ENCODE results near the gene PDE4D. TPM values are rescaled to one million over a fixed set of nuclear protein-coding genes. Genes with fewer than 3 reads are reported as not detected.

Gene PDE4D
- total RNA-seq, 2 donors from 2014 or later, result 207 to 300 TPM

- no peak for ATAC-seq
- Mint-ChIP-seq H3K27me3 (no peaks in the 10 kb centered on the region), H3K4me1 (peaks cover 9% of the 10 kb centered on the region), H3K4me3 (no peak overlapping the region), H3K27ac (no peak overlapping the region), H3K36me3 (ENCODE audit: low read depth) (peaks cover 2% of the 10 kb centered on the region)
- DNase-seq, result no peak
- H3K9me3 ChIP-seq (ENCODE audit: control insufficient read depth, low read length, poor library complexity, severe bottlenecking), result no peaks in the 10 kb centered on the region
Measured at GRCh38 chr5:58988938-58989337, 904.6 kb downstream of the PDE4D start.

GRCh38 chr5:58987193-58987592, 906.3 kb downstream of the PDE4D start:
- ATAC-seq (no peak), DNase-seq (no peak)
- H3K4me1 Mint-ChIP-seq, result peaks cover 9% of the 10 kb centered on the region
- H3K27me3 Mint-ChIP-seq, result no peaks in the 10 kb centered on the region
- no peak overlapping the region for H3K4me3 Mint-ChIP-seq
- H3K9me3 ChIP-seq (ENCODE audit: control insufficient read depth, low read length, poor library complexity, severe bottlenecking), result no peaks in the 10 kb centered on the region
- peaks cover 2% of the 10 kb centered on the region for H3K36me3 Mint-ChIP-seq (ENCODE audit: low read depth)
- no peak overlapping the region for H3K27ac Mint-ChIP-seq

GRCh38 chr5:58986281-58986680, 907.2 kb downstream of the PDE4D start:
- no peaks in the 10 kb centered on the region for H3K9me3 ChIP-seq (ENCODE audit: control insufficient read depth, low read length, poor library complexity, severe bottlenecking)
- Mint-ChIP-seq H3K27ac (peak overlapping the region; percentile 29), H3K4me1 (peaks cover 11% of the 10 kb centered on the region), H3K36me3 (ENCODE audit: low read depth) (peaks cover 5% of the 10 kb centered on the region), H3K27me3 (no peaks in the 10 kb centered on the region), H3K4me3 (no peak overlapping the region)
- ATAC-seq (no peak), DNase-seq (no peak)

GRCh38 chr5:58985759-58986158, 907.8 kb downstream of the PDE4D start:
- Mint-ChIP-seq H3K36me3 (ENCODE audit: low read depth) (peaks cover 7% of the 10 kb centered on the region), H3K27ac (peak overlapping the region; percentile 29), H3K27me3 (no peaks in the 10 kb centered on the region), H3K4me3 (no peak overlapping the region), H3K4me1 (peaks cover 14% of the 10 kb centered on the region)
- DNase-seq, result no peak
- no peaks in the 10 kb centered on the region for H3K9me3 ChIP-seq (ENCODE audit: control insufficient read depth, low read length, poor library complexity, severe bottlenecking)
- ATAC-seq, result no peak

DNA sequence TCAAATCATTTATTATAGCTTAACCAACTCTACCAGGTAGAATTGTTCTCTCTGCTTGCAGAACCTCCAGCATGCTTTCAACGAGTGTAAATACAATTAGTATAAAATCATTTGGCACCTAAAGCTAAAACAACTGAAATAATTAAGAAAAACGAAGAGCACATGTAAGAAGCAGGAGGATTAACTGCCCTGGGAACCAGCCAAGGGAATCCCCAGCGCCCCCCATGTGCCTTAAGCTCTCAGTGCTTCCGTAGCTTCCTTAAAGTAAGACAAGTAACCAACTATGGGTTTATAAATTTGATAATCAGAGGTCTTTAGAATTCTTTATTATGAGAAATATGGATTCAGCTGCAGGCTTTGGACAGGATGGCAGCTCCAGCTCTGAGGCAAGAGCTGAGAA, 908.2 kb downstream of the PDE4D start:
- H3K4me1 Mint-ChIP-seq, result peaks cover 14% of the 10 kb centered on the region
- ATAC-seq (no peak), DNase-seq (no peak)
- H3K9me3 ChIP-seq (ENCODE audit: control insufficient read depth, low read length, poor library complexity, severe bottlenecking), result no peaks in the 10 kb centered on the region
- H3K27me3 Mint-ChIP-seq, result no peaks in the 10 kb centered on the region
- peaks cover 7% of the 10 kb centered on the region for H3K36me3 Mint-ChIP-seq (ENCODE audit: low read depth)
- no peak overlapping the region for H3K4me3 Mint-ChIP-seq
- peak overlapping the region; percentile 29 for H3K27ac Mint-ChIP-seq

DNA sequence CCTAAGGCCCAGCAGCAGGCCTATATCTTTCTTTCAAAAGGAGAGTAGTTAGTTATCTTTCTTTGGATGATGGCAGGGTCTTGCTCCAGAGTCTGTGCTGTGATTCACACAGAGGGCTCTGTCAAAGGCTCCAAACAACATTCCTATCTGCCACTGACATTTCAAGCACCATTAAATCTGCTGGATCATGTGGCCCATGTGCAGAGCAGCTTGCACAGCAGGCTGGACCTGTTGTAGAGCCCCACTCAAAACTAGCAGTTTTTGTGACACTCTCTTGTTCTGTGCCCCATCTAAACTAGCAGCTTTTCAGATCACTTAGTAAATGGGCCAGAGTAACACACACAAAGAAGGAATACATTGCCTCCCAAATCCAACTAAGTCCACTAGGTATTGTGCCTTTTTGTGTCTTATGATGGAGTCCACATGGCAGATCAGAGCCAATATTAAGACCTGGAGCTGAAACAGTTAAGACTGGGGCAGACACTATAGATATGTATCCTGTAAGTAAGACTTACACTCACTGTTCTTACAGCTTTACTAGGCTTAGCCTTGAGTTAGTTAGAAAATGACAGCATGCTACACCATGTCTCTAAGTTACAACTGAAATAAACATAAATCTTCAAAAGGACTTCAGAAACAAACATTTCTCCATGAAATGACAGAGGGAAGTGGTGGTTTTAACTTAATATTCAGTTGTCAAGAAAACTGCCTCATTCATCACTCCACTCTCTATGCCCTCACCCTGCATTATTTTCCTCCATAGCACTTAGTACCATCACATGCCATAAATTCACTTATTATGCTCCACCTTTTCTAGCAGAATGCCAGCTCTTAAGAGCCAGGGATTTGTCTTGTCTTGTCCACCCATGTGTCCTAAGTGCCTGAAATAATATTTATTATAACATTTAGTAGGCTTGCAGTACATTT, 909.7 kb downstream of the PDE4D start:
- Mint-ChIP-seq H3K36me3 (ENCODE audit: low read depth) (peaks cover 5% of the 10 kb centered on the region), H3K27ac (no peak overlapping the region), H3K27me3 (no peaks in the 10 kb centered on the region), H3K4me1 (peaks cover 19% of the 10 kb centered on the region), H3K4me3 (no peak overlapping the region)
- DNase-seq (no peak), ATAC-seq (no peak)
- no peaks in the 10 kb centered on the region for H3K9me3 ChIP-seq (ENCODE audit: control insufficient read depth, low read length, poor library complexity, severe bottlenecking)

- peaks cover 11% of the 10 kb centered on the region for H3K36me3 Mint-ChIP-seq (ENCODE audit: low read depth)
- no peaks in the 10 kb centered on the region for H3K27me3 Mint-ChIP-seq
- ATAC-seq, result no peak
- H3K9me3 ChIP-seq (ENCODE audit: control insufficient read depth, low read length, poor library complexity, severe bottlenecking), result no peaks in the 10 kb centered on the region
- H3K4me1 Mint-ChIP-seq, result peaks cover 17% of the 10 kb centered on the region
- H3K4me3 Mint-ChIP-seq, result peak overlapping the region; percentile 25
- peak overlapping the region; percentile 53 for H3K27ac Mint-ChIP-seq
- no peak for DNase-seq
Measured at GRCh38 chr5:58980890-58981289, 912.6 kb downstream of the PDE4D start.

DNA sequence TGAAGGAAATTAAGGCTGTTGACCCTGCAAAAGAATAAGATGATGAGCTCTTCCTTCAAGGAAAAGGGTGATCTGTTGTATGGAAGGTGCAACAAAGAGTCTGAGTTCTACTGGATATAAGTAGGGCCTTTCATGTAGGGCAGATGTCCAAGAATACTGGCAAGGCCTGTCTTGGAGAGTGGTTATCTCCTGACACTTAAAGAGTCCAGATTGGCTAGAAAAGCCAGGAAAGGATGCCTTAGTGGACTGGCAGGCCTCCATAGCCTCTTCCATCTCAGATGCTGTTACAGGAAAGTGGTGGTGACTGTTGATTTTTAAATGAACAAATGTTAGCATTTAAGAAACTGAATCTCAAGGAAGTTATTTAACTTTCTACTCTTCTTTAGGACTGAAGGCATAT, 914.4 kb downstream of the PDE4D start:
- H3K27me3 Mint-ChIP-seq, result no peaks in the 10 kb centered on the region
- H3K4me3 Mint-ChIP-seq, result no peak overlapping the region
- H3K36me3 Mint-ChIP-seq (ENCODE audit: low read depth), result peaks cover 14% of the 10 kb centered on the region

GRCh38 chr5:58974601-58975000, 918.9 kb downstream of the PDE4D start:
- Mint-ChIP-seq H3K27me3 (no peaks in the 10 kb centered on the region), H3K4me1 (peaks cover 15% of the 10 kb centered on the region), H3K4me3 (peak overlapping the region; percentile 33), H3K36me3 (ENCODE audit: low read depth) (peaks cover 9% of the 10 kb centered on the region), H3K27ac (peak overlapping the region; percentile 63)
- no peak for DNase-seq
- no peak for ATAC-seq
- no peaks in the 10 kb centered on the region for H3K9me3 ChIP-seq (ENCODE audit: control insufficient read depth, low read length, poor library complexity, severe bottlenecking)

More for the DNA sequence above, 914.4 kb downstream of the PDE4D start:
- H3K4me1 Mint-ChIP-seq, result peaks cover 20% of the 10 kb centered on the region
- ATAC-seq (no peak), DNase-seq (no peak)
- H3K9me3 ChIP-seq (ENCODE audit: control insufficient read depth, low read length, poor library complexity, severe bottlenecking), result no peaks in the 10 kb centered on the region
- peak overlapping the region; percentile 75 for H3K27ac Mint-ChIP-seq

- DNase-seq (no peak), ATAC-seq (no peak)
- peaks cover 9% of the 10 kb centered on the region for H3K36me3 Mint-ChIP-seq (ENCODE audit: low read depth)
- peaks cover 11% of the 10 kb centered on the region for H3K4me1 Mint-ChIP-seq
- H3K27me3 Mint-ChIP-seq, result no peaks in the 10 kb centered on the region
- H3K4me3 Mint-ChIP-seq, result no peak overlapping the region
- no peak overlapping the region for H3K27ac Mint-ChIP-seq
- H3K9me3 ChIP-seq (ENCODE audit: control insufficient read depth, low read length, poor library complexity, severe bottlenecking), result no peaks in the 10 kb centered on the region
Measured at GRCh38 chr5:58974083-58974482, 919.4 kb downstream of the PDE4D start.

DNA sequence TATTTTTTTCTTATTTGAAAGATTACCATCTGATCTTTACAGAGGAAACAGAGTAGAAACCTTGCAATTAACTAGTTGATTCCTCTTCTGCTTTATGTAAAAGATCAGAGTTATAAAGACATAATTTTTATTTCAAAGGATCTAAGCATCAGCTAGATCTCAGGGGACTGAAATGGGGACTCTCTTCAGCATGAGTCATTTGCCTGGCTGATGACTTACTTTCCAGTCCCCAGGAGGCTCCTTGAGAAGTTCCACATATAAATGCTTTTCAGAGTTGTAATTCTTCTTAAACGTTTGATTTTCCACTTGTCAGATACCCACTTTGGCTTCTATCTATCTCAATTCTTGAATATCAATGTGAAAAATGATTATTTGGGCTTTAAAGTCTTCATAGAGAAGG, 921.2 kb downstream of the PDE4D start:
- peaks cover 6% of the 10 kb centered on the region for H3K36me3 Mint-ChIP-seq (ENCODE audit: low read depth)
- H3K27ac Mint-ChIP-seq, result peak overlapping the region; percentile 72
- ATAC-seq (no peak), DNase-seq (no peak)
- no peak overlapping the region for H3K4me3 Mint-ChIP-seq
- no peaks in the 10 kb centered on the region for H3K9me3 ChIP-seq (ENCODE audit: control insufficient read depth, low read length, poor library complexity, severe bottlenecking)
- H3K27me3 Mint-ChIP-seq, result no peaks in the 10 kb centered on the region
- H3K4me1 Mint-ChIP-seq, result peaks cover 10% of the 10 kb centered on the region

DNA sequence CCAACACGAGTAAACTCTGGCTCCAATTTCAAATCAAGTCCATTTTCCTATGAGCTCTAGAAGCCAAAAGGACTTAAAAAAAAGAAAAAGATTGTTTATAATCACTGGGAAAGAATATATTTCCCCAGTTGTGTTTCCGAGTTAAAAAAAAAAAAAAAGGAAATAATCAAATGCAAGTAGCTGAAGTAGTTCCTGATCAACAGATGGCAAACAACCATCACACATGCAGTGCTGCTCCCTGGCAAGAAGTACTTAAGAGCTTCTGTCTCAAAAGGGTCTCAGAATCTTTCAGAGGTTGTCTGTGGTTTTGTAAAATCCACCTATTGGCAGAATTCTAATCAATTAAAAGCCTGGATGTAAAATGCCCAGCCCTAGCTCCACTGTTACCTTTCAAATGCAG, 922.8 kb downstream of the PDE4D start:
- no peaks in the 10 kb centered on the region for H3K9me3 ChIP-seq (ENCODE audit: control insufficient read depth, low read length, poor library complexity, severe bottlenecking)
- H3K27ac Mint-ChIP-seq, result peak overlapping the region; percentile 72
- no peaks in the 10 kb centered on the region for H3K27me3 Mint-ChIP-seq
- peaks cover 12% of the 10 kb centered on the region for H3K4me1 Mint-ChIP-seq
- H3K4me3 Mint-ChIP-seq, result no peak overlapping the region
- ATAC-seq (no peak), DNase-seq (no peak)
- H3K36me3 Mint-ChIP-seq (ENCODE audit: low read depth), result peaks cover 4% of the 10 kb centered on the region

DNA sequence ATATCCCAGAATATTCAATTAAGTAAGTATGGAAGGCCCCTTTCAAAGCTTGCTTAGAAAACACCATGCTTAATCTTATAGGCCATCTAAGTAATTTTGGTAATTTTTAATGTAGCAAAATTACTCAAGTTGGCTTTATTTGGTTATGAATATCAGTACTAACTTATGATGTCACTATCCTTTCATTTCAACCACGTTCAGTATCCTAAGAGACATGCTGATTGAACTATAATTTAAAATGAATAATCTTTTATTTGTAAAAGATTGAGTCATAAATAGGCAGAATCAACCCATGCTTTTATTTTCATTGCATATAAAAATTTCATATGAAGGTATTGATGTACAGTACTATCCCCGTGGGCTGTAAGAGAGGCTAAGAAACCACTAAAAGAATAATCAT, 923.7 kb downstream of the PDE4D start:
- Mint-ChIP-seq H3K4me1 (peaks cover 11% of the 10 kb centered on the region), H3K36me3 (ENCODE audit: low read depth) (peaks cover 3% of the 10 kb centered on the region), H3K27ac (peak overlapping the region; percentile 54), H3K4me3 (no peak overlapping the region), H3K27me3 (no peaks in the 10 kb centered on the region)
- no peak for DNase-seq
- ATAC-seq, result no peak
- no peaks in the 10 kb centered on the region for H3K9me3 ChIP-seq (ENCODE audit: control insufficient read depth, low read length, poor library complexity, severe bottlenecking)

DNA sequence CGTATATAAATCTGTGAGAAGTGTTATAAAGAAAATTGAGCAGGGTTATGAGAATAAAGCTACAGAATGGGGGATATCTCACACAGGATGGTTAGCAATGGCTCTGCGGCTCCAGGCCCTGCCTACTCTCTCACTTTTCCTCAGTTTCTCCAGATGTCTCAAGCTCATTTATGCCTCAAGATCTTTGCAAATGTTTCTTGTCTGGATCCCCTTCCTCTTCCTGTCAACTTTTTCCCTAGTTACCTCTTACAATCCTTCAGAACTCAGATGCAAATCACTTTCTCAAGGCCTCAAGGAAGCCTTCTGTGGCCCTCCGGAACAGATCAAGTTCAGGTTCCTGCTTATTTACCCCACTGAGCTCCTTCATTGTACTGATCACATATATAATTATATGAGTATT, 924.3 kb downstream of the PDE4D start:
- no peaks in the 10 kb centered on the region for H3K36me3 Mint-ChIP-seq (ENCODE audit: low read depth)
- no peaks in the 10 kb centered on the region for H3K27me3 Mint-ChIP-seq
- no peaks in the 10 kb centered on the region for H3K9me3 ChIP-seq (ENCODE audit: control insufficient read depth, low read length, poor library complexity, severe bottlenecking)
- DNase-seq (no peak), ATAC-seq (no peak)
- peaks cover 8% of the 10 kb centered on the region for H3K4me1 Mint-ChIP-seq
- H3K4me3 Mint-ChIP-seq, result peak overlapping the region; percentile 55
- peak overlapping the region; percentile 54 for H3K27ac Mint-ChIP-seq
